ENCODE measurements around the gene FGFBP2.

GRCh38 chr4:15934259-15934658 lies 28.7 kb downstream of the FGFBP2 start:
- TF ChIP-seq, protein P1, sequence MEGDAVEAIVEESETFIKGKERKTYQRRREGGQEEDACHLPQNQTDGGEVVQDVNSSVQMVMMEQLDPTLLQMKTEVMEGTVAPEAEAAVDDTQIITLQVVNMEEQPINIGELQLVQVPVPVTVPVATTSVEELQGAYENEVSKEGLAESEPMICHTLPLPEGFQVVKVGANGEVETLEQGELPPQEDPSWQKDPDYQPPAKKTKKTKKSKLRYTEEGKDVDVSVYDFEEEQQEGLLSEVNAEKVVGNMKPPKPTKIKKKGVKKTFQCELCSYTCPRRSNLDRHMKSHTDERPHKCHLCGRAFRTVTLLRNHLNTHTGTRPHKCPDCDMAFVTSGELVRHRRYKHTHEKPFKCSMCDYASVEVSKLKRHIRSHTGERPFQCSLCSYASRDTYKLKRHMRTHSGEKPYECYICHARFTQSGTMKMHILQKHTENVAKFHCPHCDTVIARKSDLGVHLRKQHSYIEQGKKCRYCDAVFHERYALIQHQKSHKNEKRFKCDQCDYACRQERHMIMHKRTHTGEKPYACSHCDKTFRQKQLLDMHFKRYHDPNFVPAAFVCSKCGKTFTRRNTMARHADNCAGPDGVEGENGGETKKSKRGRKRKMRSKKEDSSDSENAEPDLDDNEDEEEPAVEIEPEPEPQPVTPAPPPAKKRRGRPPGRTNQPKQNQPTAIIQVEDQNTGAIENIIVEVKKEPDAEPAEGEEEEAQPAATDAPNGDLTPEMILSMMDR (tag by site-specific recombination; IDR thresholded peaks at IDR 0.05) = no peak
- TF ChIP-seq SETDB1 (IDR thresholded peaks at IDR 0.05; ENCODE audit: insufficient read length, low read length) (no peak), ZNF239 (tag by site-specific recombination; IDR thresholded peaks at IDR 0.05) (no peak), ZBTB11 (tag by site-specific recombination; conservative IDR thresholded peaks at IDR 0.05; ENCODE audit: low read depth) (no peak), ZNF37A (tag by site-specific recombination; IDR thresholded peaks at IDR 0.05) (no peak), ZNF560 (tag by site-specific recombination; IDR thresholded peaks at IDR 0.05; ENCODE audit: borderline replicate concordance) (no peak)
